Activated CD8-positive, alpha-beta memory T cell treated with anti-CD3 and anti-CD28 coated beads, Interleukin-2, amount 50 U/mL, for 24 hours (primary cell): Measurements from ENCODE around the gene SCAMP4.

Experiments used
- DNase-seq: peaks from one replicate; pipeline ENCODE4 v3.0.0-alpha.2; 2020; ENCODE audit errors: extremely low read depth

The SCAMP4 gene

GRCh38 chr19:1905110-1905862 lies at the start of gene SCAMP4, which contains the start of gene ADAT3:
Gene SCAMP4, plus strand, starts transcription at chr19:1905399. Its CDS starts 9,621 bp downstream, at chr19:1915020.
Gene ADAT3, plus strand, starts transcription at chr19:1905399. Its CDS starts 6,649 bp downstream, at chr19:1912048.
- peak; percentile 94 for DNase-seq

- no peak for DNase-seq
These were observed 49.4 kb upstream of the SCAMP4 start for GRCh38 chr19:1855828-1856255.

GRCh38 chr19:1856345-1856697 lies 48.9 kb upstream of the SCAMP4 start:
- DNase-seq = no peak

- no peak for DNase-seq
These were observed 48.2 kb upstream of the SCAMP4 start for GRCh38 chr19:1856698-1857603.

GRCh38 chr19:1857648-1858326 lies 47.4 kb upstream of the SCAMP4 start:
- no peak for DNase-seq

GRCh38 chr19:1858412-1859081 lies 46.7 kb upstream of the SCAMP4 start:
- no peak for DNase-seq

- no peak for DNase-seq
These were observed 45.8 kb upstream of the SCAMP4 start for GRCh38 chr19:1859331-1859781.

GRCh38 chr19:1860042-1860775 lies 45.0 kb upstream of the SCAMP4 start:
- DNase-seq = no peak

- DNase-seq = no peak
These were observed 44.2 kb upstream of the SCAMP4 start for GRCh38 chr19:1860821-1861598.

GRCh38 chr19:1861599-1862031 lies 43.6 kb upstream of the SCAMP4 start:
- no peak for DNase-seq

- no peak for DNase-seq
These were observed 43.2 kb upstream of the SCAMP4 start for GRCh38 chr19:1862068-1862423.

GRCh38 chr19:1862424-1863327 lies 42.5 kb upstream of the SCAMP4 start:
- DNase-seq = no peak

- DNase-seq = no peak
These were observed 41.9 kb upstream of the SCAMP4 start, which contains the start of gene KLF16 for GRCh38 chr19:1863328-1863637. Gene KLF16, minus strand, starts transcription at chr19:1863579. Its CDS starts 82 bp downstream, at chr19:1863497.

- peak; percentile 75 for DNase-seq
These were observed 41.3 kb upstream of the SCAMP4 start for GRCh38 chr19:1863638-1864479.

GRCh38 chr19:1864480-1865171 lies 40.6 kb upstream of the SCAMP4 start:
- DNase-seq = no peak

- DNase-seq = no peak
These were observed 39.8 kb upstream of the SCAMP4 start for GRCh38 chr19:1865172-1866010.
